Measurements from ENCODE around the gene LRRN1.

The LRRN1 gene

DNA sequence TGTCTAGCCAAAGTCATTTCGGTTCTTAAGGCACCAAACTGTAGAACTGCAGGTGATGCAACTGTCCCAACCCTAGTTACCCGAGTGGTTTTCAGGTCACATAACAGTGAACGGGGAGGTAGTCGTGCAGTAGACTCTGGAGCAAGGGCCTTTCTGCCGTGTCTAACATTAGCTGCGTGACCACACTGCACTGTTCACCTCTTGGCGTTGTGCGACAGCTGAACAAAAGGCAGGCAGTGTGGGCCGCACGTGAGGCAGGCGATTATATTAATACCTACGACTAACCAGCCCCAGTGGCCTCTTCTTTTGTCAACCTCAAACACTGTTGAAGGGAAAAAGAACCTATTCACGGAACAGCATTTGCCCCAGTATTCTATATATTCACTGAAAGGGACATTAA lies 2.8 kb downstream of the LRRN1 start:
- TF ChIP-seq, protein P1, sequence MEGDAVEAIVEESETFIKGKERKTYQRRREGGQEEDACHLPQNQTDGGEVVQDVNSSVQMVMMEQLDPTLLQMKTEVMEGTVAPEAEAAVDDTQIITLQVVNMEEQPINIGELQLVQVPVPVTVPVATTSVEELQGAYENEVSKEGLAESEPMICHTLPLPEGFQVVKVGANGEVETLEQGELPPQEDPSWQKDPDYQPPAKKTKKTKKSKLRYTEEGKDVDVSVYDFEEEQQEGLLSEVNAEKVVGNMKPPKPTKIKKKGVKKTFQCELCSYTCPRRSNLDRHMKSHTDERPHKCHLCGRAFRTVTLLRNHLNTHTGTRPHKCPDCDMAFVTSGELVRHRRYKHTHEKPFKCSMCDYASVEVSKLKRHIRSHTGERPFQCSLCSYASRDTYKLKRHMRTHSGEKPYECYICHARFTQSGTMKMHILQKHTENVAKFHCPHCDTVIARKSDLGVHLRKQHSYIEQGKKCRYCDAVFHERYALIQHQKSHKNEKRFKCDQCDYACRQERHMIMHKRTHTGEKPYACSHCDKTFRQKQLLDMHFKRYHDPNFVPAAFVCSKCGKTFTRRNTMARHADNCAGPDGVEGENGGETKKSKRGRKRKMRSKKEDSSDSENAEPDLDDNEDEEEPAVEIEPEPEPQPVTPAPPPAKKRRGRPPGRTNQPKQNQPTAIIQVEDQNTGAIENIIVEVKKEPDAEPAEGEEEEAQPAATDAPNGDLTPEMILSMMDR (IDR thresholded peaks at IDR 0.05; ENCODE audit: low read depth, low read length), result no peak
- DNase-seq (ENCODE audit: low read depth, low spot score), result no peak
- no peak overlapping the region for H3K4me3 ChIP-seq (ENCODE audit: low read depth, low read length)
- in situ Hi-C loops (cut with HindIII; ENCODE audit: low sequenced_read_pairs), result no loop called here

DNA sequence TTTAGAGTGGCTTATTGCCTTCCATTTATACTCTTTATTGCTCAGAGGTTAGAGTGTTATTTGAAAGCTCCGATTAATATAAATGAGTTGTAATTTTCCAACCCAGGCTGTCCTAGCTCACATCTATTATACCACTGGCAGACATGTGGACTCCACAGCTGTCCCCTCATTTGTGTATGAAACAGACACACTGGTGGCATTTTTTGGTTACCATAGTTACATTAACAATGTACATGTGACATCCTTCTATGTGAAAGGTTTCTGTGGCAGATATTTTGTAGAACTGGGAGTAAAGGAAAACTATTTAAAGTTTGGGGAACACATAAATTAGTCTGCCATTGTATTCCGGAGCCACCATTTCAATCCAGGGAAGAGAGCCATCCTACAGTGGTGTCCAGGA lies 5.3 kb downstream of the LRRN1 start:
- no peak overlapping the region for H3K4me3 ChIP-seq (ENCODE audit: low read depth, low read length)
- TF ChIP-seq, protein P1 (IDR thresholded peaks at IDR 0.05; ENCODE audit: low read depth, low read length), result no peak
- in situ Hi-C loops (cut with HindIII; ENCODE audit: low sequenced_read_pairs), result no loop called here
- DNase-seq (ENCODE audit: low read depth, low spot score), result no peak

DNA sequence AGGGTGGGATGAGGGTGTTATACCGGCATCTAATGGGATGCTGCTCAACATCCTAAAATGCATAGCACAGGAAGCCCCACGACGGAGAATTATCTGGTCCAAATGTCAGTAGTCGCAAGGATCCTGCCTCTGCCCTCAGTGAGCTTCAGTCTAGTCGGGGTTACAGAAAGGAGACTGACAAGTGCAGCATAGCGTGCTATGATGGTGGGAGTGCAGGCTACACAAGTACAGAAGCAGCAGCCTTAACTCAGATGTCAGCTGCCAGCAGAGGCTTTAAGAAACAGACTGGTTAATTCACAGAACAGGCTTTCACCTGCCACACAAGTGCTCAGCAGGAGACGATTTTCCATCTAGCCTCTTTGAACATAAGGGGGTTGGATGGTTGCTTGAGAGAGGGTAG lies 6.9 kb downstream of the LRRN1 start:
- TF ChIP-seq, protein P1 (IDR thresholded peaks at IDR 0.05; ENCODE audit: low read depth, low read length), result no peak
- in situ Hi-C loops (cut with HindIII; ENCODE audit: low sequenced_read_pairs), result no loop called here
- H3K4me3 ChIP-seq (ENCODE audit: low read depth, low read length), result no peak overlapping the region
- DNase-seq (ENCODE audit: low read depth, low spot score), result no peak

DNA sequence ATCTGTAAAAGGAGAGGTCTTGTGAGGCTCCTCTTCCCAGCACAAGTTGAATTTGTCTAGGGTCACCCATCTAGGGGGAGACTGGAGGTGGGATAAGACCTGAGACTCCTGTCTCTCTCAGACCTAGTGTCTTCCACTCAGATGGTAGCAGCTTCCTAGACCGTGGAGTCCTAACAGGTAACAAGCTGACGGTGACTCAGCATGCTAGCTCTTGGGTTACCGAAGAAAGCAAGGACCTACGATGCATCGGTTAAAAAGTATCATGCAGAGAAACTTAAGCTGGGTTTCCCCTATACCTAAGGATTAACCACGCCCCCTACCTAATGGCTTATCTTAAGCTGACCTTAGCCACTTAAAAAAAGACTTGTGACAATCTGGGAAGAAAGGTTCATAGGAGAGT lies 7.6 kb downstream of the LRRN1 start:
- H3K4me3 ChIP-seq (ENCODE audit: low read depth, low read length), result no peak overlapping the region
- TF ChIP-seq, protein P1 (IDR thresholded peaks at IDR 0.05; ENCODE audit: low read depth, low read length), result no peak
- in situ Hi-C loops (cut with HindIII; ENCODE audit: low sequenced_read_pairs), result no loop called here
- DNase-seq (ENCODE audit: low read depth, low spot score), result no peak

DNA sequence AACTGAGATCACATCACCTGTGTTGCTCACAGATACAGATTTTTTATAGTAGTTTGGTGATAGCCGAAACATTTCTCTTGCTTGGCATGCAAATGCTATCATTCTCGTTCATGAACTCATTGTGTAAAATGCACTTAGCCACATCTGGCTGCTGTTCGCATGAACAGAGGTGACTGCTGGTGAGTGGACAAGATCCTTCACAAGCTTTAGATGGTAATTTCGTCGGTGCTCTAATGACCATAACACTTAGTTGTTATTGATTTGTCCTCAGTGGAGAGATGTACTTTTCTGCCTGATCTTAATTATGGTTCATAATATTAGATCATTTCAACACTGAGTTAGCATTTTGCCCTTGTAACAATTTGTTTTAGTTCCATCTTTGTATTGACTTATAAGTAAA lies 13.8 kb downstream of the LRRN1 start:
- in situ Hi-C loops (cut with HindIII; ENCODE audit: low sequenced_read_pairs), result no loop called here
- no peak overlapping the region for H3K4me3 ChIP-seq (ENCODE audit: low read depth, low read length)
- TF ChIP-seq, protein P1 (IDR thresholded peaks at IDR 0.05; ENCODE audit: low read depth, low read length), result no peak
- no peak for DNase-seq (ENCODE audit: low read depth, low spot score)

DNA sequence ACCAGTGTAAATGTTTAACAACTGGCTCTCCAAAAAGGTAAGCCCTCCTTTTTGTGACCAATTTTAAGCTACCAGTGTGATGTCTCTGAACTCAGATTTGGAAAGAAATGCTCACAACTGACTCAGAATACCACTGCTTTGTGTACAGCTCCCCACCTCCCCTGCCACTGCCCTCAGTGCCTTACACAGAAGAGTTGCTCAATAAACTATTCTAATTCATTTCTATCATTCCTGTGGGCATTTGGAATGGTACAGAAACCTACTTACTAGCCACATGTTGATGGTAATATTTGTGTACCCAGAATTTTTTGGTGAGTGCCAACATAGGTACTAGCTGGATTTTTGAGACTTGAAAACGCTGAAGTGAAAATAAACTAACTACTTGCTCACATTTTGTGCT lies 16.0 kb downstream of the LRRN1 start:
- in situ Hi-C loops (cut with HindIII; ENCODE audit: low sequenced_read_pairs), result no loop called here
- peak; percentile 26 for DNase-seq (ENCODE audit: low read depth, low spot score)
- TF ChIP-seq, protein P1 (IDR thresholded peaks at IDR 0.05; ENCODE audit: low read depth, low read length), result no peak
- no peak overlapping the region for H3K4me3 ChIP-seq (ENCODE audit: low read depth, low read length)

DNA sequence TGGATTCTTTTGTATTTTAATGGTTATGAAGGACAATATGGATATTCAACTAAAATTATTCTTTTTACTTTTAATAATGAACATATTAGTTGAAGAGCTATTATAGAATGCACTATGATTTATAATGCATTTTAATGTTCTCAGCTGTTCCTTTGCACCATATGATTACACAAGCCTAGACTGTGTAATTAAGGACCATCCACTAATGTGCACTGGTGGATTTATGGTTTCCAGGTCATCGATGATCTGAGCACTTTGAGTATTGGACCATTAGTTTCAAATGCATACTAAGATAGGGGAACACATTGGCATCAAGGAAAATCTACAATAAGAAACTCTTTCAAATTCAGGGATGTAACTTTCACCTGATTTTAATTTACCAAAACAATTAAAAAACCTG lies 16.8 kb downstream of the LRRN1 start:
- H3K4me3 ChIP-seq (ENCODE audit: low read depth, low read length), result no peak overlapping the region
- in situ Hi-C loops (cut with HindIII; ENCODE audit: low sequenced_read_pairs), result no loop called here
- TF ChIP-seq, protein P1 (IDR thresholded peaks at IDR 0.05; ENCODE audit: low read depth, low read length), result no peak
- DNase-seq (ENCODE audit: low read depth, low spot score), result no peak

Measured in astrocyte of the spinal cord (primary cell).